Measurements from ENCODE around the gene ALDH1A3. TPM values are rescaled to one million over a fixed set of nuclear protein-coding genes. Genes with fewer than 3 reads are reported as not detected.

Gene ALDH1A3
- total and polyA plus RNA-seq, 4 donors, result 0.79 to 8.4 (median 1.4) TPM

GRCh38 chr15:100928632-100929280, 49.1 kb downstream of the ALDH1A3 start:
- no peak overlapping the region for H3K4me3 ChIP-seq (ENCODE audit: low read depth in 1 of 3, low read length in 3 of 3)
- H3K9me3 ChIP-seq (ENCODE audit: control insufficient read depth in 4 of 4, low read length in 3 of 4), result no peaks in the 10 kb centered on the region
- no peaks in the 10 kb centered on the region for H3K36me3 ChIP-seq (ENCODE audit: control insufficient read depth in 4 of 4, insufficient read depth in 3 of 4, low read depth in 1 of 4, low read length in 3 of 4)
- H3K4me1 ChIP-seq (ENCODE audit: control insufficient read depth in 4 of 4, insufficient read depth in 4 of 4, low read length in 3 of 4), result no peaks in the 10 kb centered on the region
- no peaks in the 10 kb centered on the region for H3K27me3 ChIP-seq (ENCODE audit: control insufficient read depth in 4 of 4, insufficient read depth in 4 of 4, low read length in 3 of 4)
- DNase-seq (ENCODE audit: low spot score), result no peak
- no peak overlapping the region for H3K9ac ChIP-seq (ENCODE audit: low read depth in 1 of 2, low read length in 2 of 2)
- TF ChIP-seq TAF1 (conservative IDR thresholded peaks at IDR 0.05) (no peak), FOXA2 (IDR thresholded peaks at IDR 0.05) (no peak), YY1 (IDR thresholded peaks at IDR 0.05) (no peak), SP1 (IDR thresholded peaks at IDR 0.05) (no peak), REST (IDR thresholded peaks at IDR 0.05) (no peak), ZBTB33 (IDR thresholded peaks at IDR 0.05) (no peak), HNF4A (conservative IDR thresholded peaks at IDR 0.05) (no peak), HNF4G (IDR thresholded peaks at IDR 0.05) (no peak), GABPA (IDR thresholded peaks at IDR 0.05 in 1 of 2, conservative IDR thresholded peaks at IDR 0.05 in 1 of 2) (no peak), EGR1 (IDR thresholded peaks at IDR 0.05; ENCODE audit: low read depth in 2 of 2) (no peak), RXRA (IDR thresholded peaks at IDR 0.05) (no peak), ATF3 (IDR thresholded peaks at IDR 0.05) (no peak), JUND (IDR thresholded peaks at IDR 0.05) (no peak), CTCF (IDR thresholded peaks at IDR 0.05; ENCODE audit: low read depth, low read length, missing input control) (no peak)
- no peak overlapping the region for H3K27ac ChIP-seq (ENCODE audit: low read depth in 1 of 2, low read length in 2 of 2)
- WGBS, result 67% methylated on average over 13 of the region's 13 CpGs

GRCh38 chr15:100929641-100930042, 50.0 kb downstream of the ALDH1A3 start:
- Histone ChIP-seq H3K27ac (ENCODE audit: low read depth in 1 of 2, low read length in 2 of 2) (no peak overlapping the region), H3K36me3 (ENCODE audit: control insufficient read depth in 4 of 4, insufficient read depth in 3 of 4, low read depth in 1 of 4, low read length in 3 of 4) (no peaks in the 10 kb centered on the region), H3K4me3 (ENCODE audit: low read depth in 1 of 3, low read length in 3 of 3) (no peak overlapping the region), H3K9ac (ENCODE audit: low read depth in 1 of 2, low read length in 2 of 2) (no peak overlapping the region), H3K4me1 (ENCODE audit: control insufficient read depth in 4 of 4, insufficient read depth in 4 of 4, low read length in 3 of 4) (no peaks in the 10 kb centered on the region), H3K27me3 (ENCODE audit: control insufficient read depth in 4 of 4, insufficient read depth in 4 of 4, low read length in 3 of 4) (no peaks in the 10 kb centered on the region), H3K9me3 (ENCODE audit: control insufficient read depth in 4 of 4, low read length in 3 of 4) (no peaks in the 10 kb centered on the region)
- no peak for DNase-seq (ENCODE audit: low spot score)
- no peak for TF ChIP-seq YY1 (IDR thresholded peaks at IDR 0.05)
- TF ChIP-seq MAX (IDR thresholded peaks at IDR 0.05), result no peak
- no peak for TF ChIP-seq FOXA1 (IDR thresholded peaks at IDR 0.05)
- TF ChIP-seq EGR1 (IDR thresholded peaks at IDR 0.05; ENCODE audit: low read depth in 2 of 2), result no peak
- TF ChIP-seq REST (IDR thresholded peaks at IDR 0.05), result no peak
- TF ChIP-seq TAF1 (conservative IDR thresholded peaks at IDR 0.05), result no peak
- TF ChIP-seq CTCF (IDR thresholded peaks at IDR 0.05; ENCODE audit: low read depth, low read length, missing input control), result no peak
- TF ChIP-seq JUND (IDR thresholded peaks at IDR 0.05), result no peak
- TF ChIP-seq FOXA2 (IDR thresholded peaks at IDR 0.05), result no peak
- TF ChIP-seq RAD21 (IDR thresholded peaks at IDR 0.05), result no peak
- TF ChIP-seq SP1 (IDR thresholded peaks at IDR 0.05), result no peak
- WGBS, result 41% methylated on average over 6 of the region's 6 CpGs
